Stomach (tissue), 9 donors: Measurements from ENCODE around the gene ADAMTSL3. TPM values are rescaled to one million over a fixed set of nuclear protein-coding genes. Genes with fewer than 3 reads are reported as not detected.
A peak's percentile ranks its signal among the peaks of the same experiment; 100 is the strongest.

Experiments used
- DNase-seq, 2 donors: peaks; one replicate each; pipeline versions ENCODE4 v3.0.0 to v3.0.0-alpha.2; 2013 to 2019
- H3K27ac ChIP-seq, 5 donors: fragments of 200-600 bp in 4 of 5; sonication (generic) in 4 of 5; one replicate each; pipeline ENCODE4 v1.5.1; 2013 to 2019; ENCODE audit warnings: mild to moderate bottlenecking in 1 of 5, moderate library complexity in 1 of 5
- H3K27me3 ChIP-seq, 3 donors: fragments of 200-600 bp; sonication (generic); one replicate each; pipeline ENCODE4 v1.5.1; 2017 to 2019; ENCODE audit warnings: mixed run types in 1 of 3
- H3K36me3 ChIP-seq, 4 donors: fragments of 200-600 bp; sonication (generic); 1 replicate in 3 of 4; 2 replicates in 1 of 4; pipeline ENCODE4 v1.5.1; 2016 to 2019
- H3K4me1 ChIP-seq, 4 donors: fragments of 200-600 bp; sonication (generic); one replicate each; pipeline ENCODE4 v1.5.1; 2016 to 2019
- H3K4me3 ChIP-seq, 4 donors: fragments of 200-600 bp; sonication (generic) in 3 of 4; one replicate each; pipeline ENCODE4 v1.5.1; 2016 to 2019; ENCODE audit warnings: mild to moderate bottlenecking in 1 of 4
- H3K9me3 ChIP-seq, 4 donors: fragments of 200-600 bp; sonication (generic); one replicate each; pipeline ENCODE4 v1.5.1; 2016 to 2019
- EP300 ChIP-seq: sonication (generic); formaldehyde crosslinking; IDR thresholded peaks from one replicate; pipeline ENCODE4 v1.6.1; 2017; ENCODE audit warnings: antibody characterized with exemption
- POLR2A ChIP-seq, 4 donors: fragments of 450-650 bp; IDR thresholded peaks; one replicate each; pipeline ENCODE4 v1.6.1; 2016; ENCODE audit warnings: antibody characterized with exemption in 4 of 4, control low read depth in 2 of 4, mild to moderate bottlenecking in 1 of 4, moderate library complexity in 1 of 4
- POLR2AphosphoS5 ChIP-seq, 3 donors: sonication (generic); formaldehyde crosslinking; IDR thresholded peaks; one replicate each; pipeline ENCODE4 v1.6.1; 2016; ENCODE audit warnings: antibody characterized with exemption in 3 of 3
- WGBS, 5 donors: extraction: QIAGEN DNeasy Blood & Tissue Kit in 3 of 5; methylation state at CpG; one replicate each; pipeline versions ENCODE4 v1.1.5 to v1.1.7; 2013 to 2018; 5-methylcytosine and 5-hydroxymethylcytosine counted together
- intact Hi-C: fragments of 100-400 bp; cut with DNase I; formaldehyde crosslinking; loops from one replicate; pipeline ENCODE4 v1.15.1; 2023; ENCODE audit warnings: low total_unique reads
- polyA plus RNA-seq, 3 donors: library from polyadenylated mRNA; stranded (reverse); fragments of 200-250 nt; gene quantifications; one replicate each; pipeline ENCODE4 v1.2.3, GENCODE V29; 2013
- total RNA-seq, 5 donors: library from RNA; depleted of rRNA; stranded (reverse); fragments of >200 nt; gene quantifications; one replicate each; pipeline versions ENCODE4 v1.1.0 to v1.2.3, GENCODE V29; 2014 to 2016
- TF ChIP-seq, protein P1 (sequence below), 7 experiments: fragments of 450-650 bp in 4 of 7; fragments of 200-600 bp in 3 of 7; sonication (generic) in 3 of 7; IDR thresholded peaks; one replicate each; pipeline ENCODE4 v1.5.1; 2016 to 2019; ENCODE audit warnings: antibody characterized with exemption in 7 of 7, control low read depth in 2 of 7, mild to moderate bottlenecking in 1 of 7
- donor health status: healthy with polysubstance abuse.
- donor health status: Bipolar disorder and iron deficiency.
- donor health status: healthy.

Gene ADAMTSL3
- total and polyA plus RNA-seq, 8 donors = 1.1 to 54.9 (median 6.0) TPM

DNA sequence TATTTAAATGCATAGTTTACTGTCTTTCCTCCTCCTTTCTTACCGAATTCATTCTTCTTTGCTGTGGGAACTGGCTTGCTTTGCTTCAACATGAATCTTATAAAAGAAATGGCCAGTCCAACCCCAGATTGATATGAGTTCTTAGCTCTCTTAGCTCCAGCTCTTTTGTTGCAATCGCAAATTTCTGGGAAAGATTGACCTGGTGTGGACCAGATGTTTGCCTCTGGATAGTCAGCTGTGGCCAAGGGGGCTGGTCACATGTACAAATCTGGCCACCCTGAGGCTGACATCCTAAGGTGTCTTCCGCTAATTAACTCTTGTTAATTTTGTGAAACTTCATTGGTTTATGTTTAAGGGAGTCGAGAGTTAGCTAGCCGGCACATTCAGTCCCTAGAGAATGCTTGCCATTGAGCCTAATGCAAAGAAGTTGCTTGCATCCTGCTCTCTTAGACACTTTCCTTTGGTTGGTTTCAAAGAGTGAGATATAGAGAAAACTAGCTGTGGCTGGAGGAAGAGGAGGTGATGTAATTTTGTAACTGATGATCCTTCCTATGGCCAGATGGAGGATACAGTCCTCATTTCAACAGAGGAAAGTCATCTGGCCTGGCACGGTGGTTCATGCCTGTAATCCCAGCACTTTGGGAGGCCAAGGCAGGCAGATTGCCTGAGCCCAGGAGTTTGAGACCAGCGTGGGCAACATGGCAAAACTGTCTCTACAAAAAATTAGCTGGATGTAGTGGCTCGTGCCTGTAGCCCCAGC lies 162.4 kb downstream of the ADAMTSL3 start:
- H3K4me3 ChIP-seq = no peak overlapping the region
- no peaks in the 10 kb centered on the region for H3K9me3 ChIP-seq
- peak overlapping the region in 1 of 5 donors; percentile 16 for H3K27ac ChIP-seq
- DNase-seq = no peak
- peaks cover 0 to 9% (median 0%) of the 10 kb centered on the region in 4 donors for H3K36me3 ChIP-seq
- WGBS, 5 donors = 78 to 88% (median 85%) methylated on average over 8 of the region's 8 CpGs
- H3K4me1 ChIP-seq = no peaks in the 10 kb centered on the region
- intact Hi-C loops = no loop called here
- no peaks in the 10 kb centered on the region for H3K27me3 ChIP-seq
- TF ChIP-seq POLR2AphosphoS5 (IDR thresholded peaks at IDR 0.05) (no peak), POLR2A (IDR thresholded peaks at IDR 0.05) (no peak), EP300 (no peak)
- TF ChIP-seq, protein P1, sequence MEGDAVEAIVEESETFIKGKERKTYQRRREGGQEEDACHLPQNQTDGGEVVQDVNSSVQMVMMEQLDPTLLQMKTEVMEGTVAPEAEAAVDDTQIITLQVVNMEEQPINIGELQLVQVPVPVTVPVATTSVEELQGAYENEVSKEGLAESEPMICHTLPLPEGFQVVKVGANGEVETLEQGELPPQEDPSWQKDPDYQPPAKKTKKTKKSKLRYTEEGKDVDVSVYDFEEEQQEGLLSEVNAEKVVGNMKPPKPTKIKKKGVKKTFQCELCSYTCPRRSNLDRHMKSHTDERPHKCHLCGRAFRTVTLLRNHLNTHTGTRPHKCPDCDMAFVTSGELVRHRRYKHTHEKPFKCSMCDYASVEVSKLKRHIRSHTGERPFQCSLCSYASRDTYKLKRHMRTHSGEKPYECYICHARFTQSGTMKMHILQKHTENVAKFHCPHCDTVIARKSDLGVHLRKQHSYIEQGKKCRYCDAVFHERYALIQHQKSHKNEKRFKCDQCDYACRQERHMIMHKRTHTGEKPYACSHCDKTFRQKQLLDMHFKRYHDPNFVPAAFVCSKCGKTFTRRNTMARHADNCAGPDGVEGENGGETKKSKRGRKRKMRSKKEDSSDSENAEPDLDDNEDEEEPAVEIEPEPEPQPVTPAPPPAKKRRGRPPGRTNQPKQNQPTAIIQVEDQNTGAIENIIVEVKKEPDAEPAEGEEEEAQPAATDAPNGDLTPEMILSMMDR (IDR thresholded peaks at IDR 0.05) = no peak

DNA sequence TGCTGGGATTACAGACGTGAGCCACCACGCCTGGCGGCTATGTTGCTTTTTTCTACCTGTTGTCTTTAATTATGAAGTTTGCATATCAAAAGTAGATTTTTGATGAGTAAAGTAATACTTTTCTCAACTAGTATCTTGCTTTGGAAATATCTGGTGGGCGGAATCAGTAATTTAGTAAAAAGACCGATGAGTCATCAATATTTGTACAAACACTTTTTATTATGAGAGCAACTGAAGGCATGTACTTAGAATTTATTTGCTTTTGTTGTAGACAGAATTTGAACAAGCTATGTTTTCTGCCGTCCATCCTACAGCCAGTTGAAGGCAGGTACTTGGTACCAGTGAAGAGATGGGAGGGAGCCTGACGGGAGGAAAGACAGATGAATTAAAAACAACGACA lies 164.7 kb downstream of the ADAMTSL3 start:
- intact Hi-C loops = no loop called here
- Histone ChIP-seq H3K9me3 (no peaks in the 10 kb centered on the region), H3K4me3 (no peak overlapping the region), H3K27me3 (no peaks in the 10 kb centered on the region), H3K27ac (no peak overlapping the region), H3K4me1 (no peaks in the 10 kb centered on the region), H3K36me3 (peaks cover 0 to 9% (median 0%) of the 10 kb centered on the region in 4 donors)
- no peak for DNase-seq
- WGBS, 5 donors = 85 to 91% (median 89%) methylated on average over 8 of the region's 8 CpGs
- TF ChIP-seq, protein P1 (IDR thresholded peaks at IDR 0.05) = no peak
- TF ChIP-seq POLR2AphosphoS5 (IDR thresholded peaks at IDR 0.05) (no peak), POLR2A (IDR thresholded peaks at IDR 0.05) (no peak), EP300 (no peak)

DNA sequence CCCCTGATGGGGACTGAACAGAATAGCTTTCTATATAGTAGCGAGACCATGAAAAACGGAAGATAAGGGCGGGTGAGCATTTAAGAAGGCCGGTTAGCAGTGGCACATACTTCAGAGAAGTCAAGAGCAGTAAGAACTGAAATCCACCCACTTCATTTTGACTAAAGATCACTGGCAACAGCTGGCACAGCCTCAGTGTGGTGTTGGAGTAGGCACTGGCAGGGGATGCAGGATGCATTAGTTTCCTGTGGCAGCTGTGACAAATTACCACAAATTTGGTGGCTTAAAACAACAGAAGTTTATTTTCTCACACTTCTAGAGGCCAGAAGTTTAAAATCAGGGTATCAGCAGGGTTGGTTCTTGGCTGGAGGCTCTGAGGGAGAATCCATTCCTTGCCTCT lies 176.5 kb downstream of the ADAMTSL3 start:
- no peaks in the 10 kb centered on the region for H3K4me1 ChIP-seq
- no peak for TF ChIP-seq POLR2AphosphoS5 (IDR thresholded peaks at IDR 0.05)
- no peak for TF ChIP-seq POLR2A (IDR thresholded peaks at IDR 0.05)
- TF ChIP-seq, protein P1 (IDR thresholded peaks at IDR 0.05) = no peak
- TF ChIP-seq EP300 = no peak
- no peaks in the 10 kb centered on the region for H3K9me3 ChIP-seq
- 65 to 89% (median 88%) methylated on average over 4 of the region's 4 CpGs for WGBS, 5 donors
- H3K36me3 ChIP-seq = no peaks in the 10 kb centered on the region
- no peak for DNase-seq
- no peak overlapping the region for H3K4me3 ChIP-seq
- intact Hi-C loops = no loop called here
- H3K27ac ChIP-seq = no peak overlapping the region
- H3K27me3 ChIP-seq = no peaks in the 10 kb centered on the region

DNA sequence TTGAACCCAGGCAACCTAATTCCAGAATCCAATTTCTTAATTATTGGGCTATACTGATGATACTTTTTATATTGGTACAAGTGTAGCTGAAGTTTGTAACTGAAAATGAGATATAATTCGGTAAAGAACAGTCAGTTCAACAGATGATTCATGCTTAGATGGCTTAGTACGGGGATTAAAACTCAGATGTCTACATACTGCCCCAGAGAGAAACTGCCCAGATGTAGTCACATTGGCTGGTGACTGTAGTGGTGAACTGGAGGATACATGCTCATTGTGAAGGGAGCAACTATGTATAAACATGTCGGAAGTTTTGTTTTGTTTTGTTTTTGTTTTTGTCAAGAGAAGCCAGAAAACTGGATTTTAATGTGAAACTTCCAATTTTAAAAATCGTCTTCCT lies 179.6 kb downstream of the ADAMTSL3 start:
- WGBS, 5 donors = 66 to 85% (median 81%) methylated on average over 4 of the region's 4 CpGs
- H3K27ac ChIP-seq = no peak overlapping the region
- DNase-seq = no peak

More for the DNA sequence above, 179.6 kb downstream of the ADAMTSL3 start:
- intact Hi-C loops = no loop called here
- Histone ChIP-seq H3K27me3 (no peaks in the 10 kb centered on the region), H3K36me3 (no peaks in the 10 kb centered on the region), H3K9me3 (no peaks in the 10 kb centered on the region), H3K4me1 (no peaks in the 10 kb centered on the region), H3K4me3 (no peak overlapping the region)
- TF ChIP-seq POLR2A (IDR thresholded peaks at IDR 0.05) (no peak), POLR2AphosphoS5 (IDR thresholded peaks at IDR 0.05) (no peak), EP300 (no peak)
- TF ChIP-seq, protein P1 (IDR thresholded peaks at IDR 0.05) = no peak
